ENCODE data around the gene TOP2B.

TOP2B gene

DNA sequence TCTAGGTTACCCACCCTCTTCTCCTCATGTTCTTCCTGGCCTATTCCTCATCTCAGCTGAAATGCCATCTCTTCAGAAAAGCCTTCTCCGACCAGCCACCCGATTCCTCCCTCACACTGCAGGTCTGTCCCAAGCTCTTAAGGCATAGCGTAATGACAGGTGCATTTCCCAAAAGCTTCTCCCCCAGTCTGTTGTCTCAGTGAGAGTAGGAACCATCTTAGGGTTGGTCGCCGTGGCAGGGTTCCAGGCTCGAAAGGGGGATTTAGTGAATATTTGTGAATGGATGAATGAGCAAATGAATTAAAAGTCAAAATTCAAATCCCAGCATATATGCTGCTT is 78.6 kb downstream of the TOP2B start:
- no peak overlapping the region for H3K9ac ChIP-seq
- no peaks in the 10 kb centered on the region for H3K9me3 ChIP-seq
- no peak overlapping the region for H3K4me3 ChIP-seq
- no peaks in the 10 kb centered on the region for H4K20me1 ChIP-seq
- peaks cover 25% of the 10 kb centered on the region for H3K4me1 ChIP-seq
- TF ChIP-seq Cebpa-rat (IDR thresholded peaks at IDR 0.05) = no peak
- no peaks in the 10 kb centered on the region for H3K36me3 ChIP-seq
- no peak overlapping the region for H3K4me2 ChIP-seq
- no peak overlapping the region for H3K27ac ChIP-seq
- H3K27me3 ChIP-seq = no peaks in the 10 kb centered on the region

DNA sequence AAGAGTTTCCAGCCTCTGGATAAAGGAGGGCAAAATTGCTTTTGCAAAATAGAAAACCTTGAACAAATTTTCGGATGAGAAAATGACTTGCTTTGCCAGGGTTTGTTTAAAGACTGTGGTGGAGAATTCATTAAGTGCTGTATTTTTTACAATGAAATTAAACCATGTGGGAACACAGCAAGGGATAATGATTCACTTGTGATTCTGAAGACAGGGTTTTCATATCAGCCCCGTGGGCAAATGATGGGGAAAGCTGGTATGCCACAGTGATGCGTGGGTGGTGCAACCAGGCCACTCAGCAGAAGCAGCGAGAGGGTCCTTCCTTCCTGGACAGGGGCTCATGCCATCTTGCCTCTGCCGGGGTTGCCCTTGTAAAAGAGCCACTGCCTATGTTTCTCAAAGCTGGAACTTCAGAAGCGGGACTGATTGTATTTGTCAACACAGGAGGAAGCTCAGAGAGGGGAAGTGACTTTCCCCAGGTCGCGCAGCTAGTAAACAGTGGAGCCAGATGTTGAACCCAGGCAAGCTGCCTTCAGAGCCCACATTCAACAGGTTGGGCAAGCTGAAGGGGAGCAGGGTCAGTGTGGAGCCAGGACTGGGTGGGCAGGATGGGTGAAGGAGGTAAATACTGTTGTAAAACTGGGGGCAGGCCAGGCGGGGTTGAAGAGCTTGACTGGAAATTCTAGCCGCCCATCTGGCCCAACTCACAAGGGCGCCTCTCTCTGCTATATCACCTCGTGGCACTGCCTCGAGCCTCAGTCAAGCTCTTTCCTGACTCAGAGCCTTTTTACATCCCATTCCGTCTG is 79.1 kb downstream of the TOP2B start:
- Histone ChIP-seq H3K9ac (no peak overlapping the region), H3K27ac (no peak overlapping the region), H3K27me3 (no peaks in the 10 kb centered on the region), H3K9me3 (no peaks in the 10 kb centered on the region), H3K4me1 (peaks cover 25% of the 10 kb centered on the region), H3K4me2 (no peak overlapping the region), H3K4me3 (no peak overlapping the region), H4K20me1 (no peaks in the 10 kb centered on the region), H3K36me3 (no peaks in the 10 kb centered on the region)
- no peak for TF ChIP-seq Cebpa-rat (IDR thresholded peaks at IDR 0.05)

DNA sequence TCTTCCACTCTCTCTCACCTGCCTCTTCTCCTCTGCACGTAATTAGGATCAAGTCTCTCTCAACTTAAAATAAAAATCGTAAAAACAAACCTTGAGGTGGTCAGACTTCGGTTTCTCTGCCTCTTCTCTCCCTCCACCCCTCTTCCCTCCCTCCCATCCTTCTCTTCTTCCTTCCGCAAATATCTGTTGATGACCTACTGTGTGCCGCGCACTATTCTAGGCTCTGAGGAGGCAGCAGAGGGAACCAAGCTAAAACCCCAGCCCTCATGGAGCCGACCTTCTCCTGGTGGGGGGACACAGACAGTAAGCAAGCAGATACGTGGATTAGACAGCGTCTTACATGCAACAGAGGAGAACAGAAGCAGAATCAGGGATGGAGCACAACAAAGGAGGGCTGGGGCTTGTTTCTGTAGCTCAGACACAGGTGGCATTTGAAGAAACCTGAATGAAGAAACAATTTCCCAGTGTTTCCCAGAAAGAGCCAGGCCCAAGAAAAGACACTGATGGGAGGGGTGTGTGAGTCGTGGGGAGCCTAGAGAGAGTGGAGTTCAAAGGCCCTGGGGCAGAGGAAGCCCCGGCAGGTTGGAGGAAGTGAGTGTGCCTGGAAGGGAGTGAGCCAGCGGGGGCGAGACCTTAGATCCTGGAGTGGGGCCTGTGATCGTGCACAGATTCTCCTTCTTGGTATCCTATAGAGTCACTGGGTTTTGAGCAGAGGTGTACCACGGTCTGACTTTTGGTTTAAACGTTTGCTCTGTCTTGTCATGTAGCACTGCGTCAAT is 80.5 kb downstream of the TOP2B start:
- H3K9me3 ChIP-seq = no peaks in the 10 kb centered on the region
- H3K36me3 ChIP-seq = no peaks in the 10 kb centered on the region
- no peaks in the 10 kb centered on the region for H3K27me3 ChIP-seq
- no peak overlapping the region for H3K4me3 ChIP-seq
- no peak for TF ChIP-seq Cebpa-rat (IDR thresholded peaks at IDR 0.05)
- no peak overlapping the region for H3K27ac ChIP-seq
- H3K4me2 ChIP-seq = no peak overlapping the region
- no peaks in the 10 kb centered on the region for H4K20me1 ChIP-seq
- peaks cover 17% of the 10 kb centered on the region for H3K4me1 ChIP-seq
- no peak overlapping the region for H3K9ac ChIP-seq

DNA sequence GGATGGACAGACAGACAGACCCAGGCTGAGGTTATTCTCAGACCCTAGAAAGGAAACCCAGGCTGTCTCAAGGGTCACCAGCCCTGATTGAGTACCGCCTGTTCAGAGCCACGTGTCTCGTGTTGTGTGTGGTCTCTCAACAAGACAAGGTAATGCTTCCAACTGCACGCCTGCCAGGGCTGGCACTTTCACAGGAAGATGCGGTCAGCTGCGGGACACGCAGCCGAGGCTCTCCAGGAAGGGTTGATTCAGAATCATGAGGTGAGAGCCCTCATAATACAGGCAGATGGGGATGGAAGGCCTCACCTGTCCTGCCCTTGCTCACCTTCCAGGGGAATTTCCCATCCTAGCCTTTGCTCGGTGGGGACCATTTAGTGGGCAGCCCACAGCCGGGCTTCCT is 81.4 kb downstream of the TOP2B start:
- Histone ChIP-seq H3K27ac (no peak overlapping the region), H3K4me1 (peaks cover 8% of the 10 kb centered on the region), H3K27me3 (no peaks in the 10 kb centered on the region), H3K9ac (no peak overlapping the region), H3K36me3 (no peaks in the 10 kb centered on the region), H3K9me3 (no peaks in the 10 kb centered on the region), H4K20me1 (no peaks in the 10 kb centered on the region), H3K4me3 (no peak overlapping the region), H3K4me2 (no peak overlapping the region)
- no peak for TF ChIP-seq Cebpa-rat (IDR thresholded peaks at IDR 0.05)

DNA sequence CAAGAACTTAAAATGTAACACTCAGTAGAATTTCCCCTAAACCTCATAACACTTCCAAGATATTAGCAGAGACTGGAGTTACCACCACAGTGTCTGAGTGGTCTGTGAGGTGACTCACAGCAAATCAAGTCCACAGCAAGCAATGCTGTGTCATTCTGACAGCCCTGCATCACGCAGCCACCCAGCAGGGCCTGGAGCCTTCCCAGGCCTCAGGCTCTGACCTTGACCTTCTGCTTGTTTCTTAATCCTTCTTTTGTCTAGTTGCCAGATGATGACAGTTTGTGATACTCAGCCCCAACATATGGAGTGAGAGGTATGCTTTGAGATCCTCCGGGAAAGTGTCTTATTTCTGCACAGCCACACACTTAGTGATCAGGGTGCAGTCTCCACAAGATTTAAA is 82.5 kb downstream of the TOP2B start:
- no peak overlapping the region for H3K4me3 ChIP-seq
- TF ChIP-seq Cebpa-rat (IDR thresholded peaks at IDR 0.05) = no peak
- no peaks in the 10 kb centered on the region for H3K27me3 ChIP-seq
- H3K36me3 ChIP-seq = no peaks in the 10 kb centered on the region
- H3K4me2 ChIP-seq = no peak overlapping the region
- 0 out of 2 replicates have a peak, but pooled peaks cover 7% of the 10 kb centered on the region for H3K4me1 ChIP-seq
- no peak overlapping the region for H3K9ac ChIP-seq
- no peaks in the 10 kb centered on the region for H4K20me1 ChIP-seq
- no peak overlapping the region for H3K27ac ChIP-seq
- no peaks in the 10 kb centered on the region for H3K9me3 ChIP-seq

DNA sequence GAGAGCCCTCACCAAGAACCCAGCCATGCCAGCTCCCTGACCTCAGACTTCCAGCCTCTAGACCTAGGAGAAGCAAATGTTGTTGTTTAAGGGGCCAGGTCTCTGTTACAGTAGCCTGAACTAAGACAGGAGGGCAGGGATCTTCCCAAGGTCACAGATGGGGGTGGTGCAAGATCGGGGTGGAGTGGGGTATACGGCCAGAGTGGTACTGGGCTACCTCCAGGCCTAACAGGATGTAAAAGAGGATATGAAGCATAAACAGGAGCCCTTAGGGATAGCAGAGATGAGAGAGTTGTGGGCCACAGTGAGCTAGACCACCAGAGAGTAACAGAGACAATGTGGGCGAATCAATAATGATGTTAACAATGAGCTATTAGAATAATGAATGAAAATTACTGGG is 82.9 kb downstream of the TOP2B start:
- H3K4me3 ChIP-seq = no peak overlapping the region
- H4K20me1 ChIP-seq = no peaks in the 10 kb centered on the region
- 0 out of 2 replicates have a peak, but pooled peaks cover 7% of the 10 kb centered on the region for H3K4me1 ChIP-seq
- no peak overlapping the region for H3K4me2 ChIP-seq
- no peaks in the 10 kb centered on the region for H3K36me3 ChIP-seq
- H3K27ac ChIP-seq = no peak overlapping the region
- no peak for TF ChIP-seq Cebpa-rat (IDR thresholded peaks at IDR 0.05)
- H3K27me3 ChIP-seq = no peaks in the 10 kb centered on the region
- no peak overlapping the region for H3K9ac ChIP-seq
- no peaks in the 10 kb centered on the region for H3K9me3 ChIP-seq

DNA sequence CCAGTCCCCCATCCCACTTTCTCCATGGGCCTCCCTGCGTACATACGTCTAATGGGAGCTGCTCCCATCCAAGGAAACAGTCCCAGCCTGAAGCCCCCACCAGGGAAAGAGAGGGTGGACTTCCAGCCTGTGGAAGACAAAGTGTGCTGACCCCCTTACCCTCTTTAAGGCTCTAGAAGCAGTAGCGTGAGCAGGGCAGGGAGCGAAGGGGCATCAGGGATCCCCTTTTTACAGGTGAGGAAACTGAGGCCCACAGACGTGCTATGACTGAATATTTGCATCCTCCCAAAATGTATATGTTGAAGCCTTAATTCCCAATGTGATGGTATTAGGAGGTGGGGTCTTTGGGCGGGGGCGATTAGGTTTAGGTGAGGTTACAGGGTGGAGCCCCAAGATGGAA is 83.4 kb downstream of the TOP2B start:
- no peak for TF ChIP-seq Cebpa-rat (IDR thresholded peaks at IDR 0.05)
- Histone ChIP-seq H3K27ac (no peak overlapping the region), H3K9ac (no peak overlapping the region), H3K36me3 (no peaks in the 10 kb centered on the region), H3K4me1 (0 out of 2 replicates have a peak, but pooled peaks cover 7% of the 10 kb centered on the region), H3K9me3 (no peaks in the 10 kb centered on the region), H4K20me1 (no peaks in the 10 kb centered on the region), H3K4me3 (no peak overlapping the region), H3K4me2 (no peak overlapping the region), H3K27me3 (no peaks in the 10 kb centered on the region)

DNA sequence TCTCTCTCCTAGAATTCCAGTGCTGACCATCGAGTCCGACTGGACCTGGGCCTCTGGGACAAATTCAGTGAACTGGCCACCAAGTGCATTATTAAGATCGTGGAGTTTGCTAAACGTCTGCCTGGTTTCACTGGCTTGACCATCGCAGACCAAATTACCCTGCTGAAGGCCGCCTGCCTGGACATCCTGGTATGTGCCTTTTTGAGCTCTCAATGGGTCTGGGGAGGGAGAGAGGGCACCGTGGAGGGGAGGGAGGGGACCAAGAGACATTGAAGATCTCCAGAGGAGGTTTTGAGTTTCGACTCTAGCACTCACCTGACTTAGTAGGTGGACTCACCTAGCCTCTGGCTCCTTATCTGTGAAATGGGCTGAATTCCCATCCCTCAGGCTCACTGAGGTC is 84.2 kb downstream of the TOP2B start:
- Histone ChIP-seq H3K36me3 (no peaks in the 10 kb centered on the region), H4K20me1 (no peaks in the 10 kb centered on the region), H3K4me1 (0 out of 2 replicates have a peak, but pooled peaks cover 7% of the 10 kb centered on the region), H3K9ac (no peak overlapping the region), H3K4me3 (no peak overlapping the region), H3K9me3 (no peaks in the 10 kb centered on the region), H3K4me2 (no peak overlapping the region), H3K27me3 (no peaks in the 10 kb centered on the region), H3K27ac (no peak overlapping the region)
- TF ChIP-seq Cebpa-rat (IDR thresholded peaks at IDR 0.05) = no peak

DNA sequence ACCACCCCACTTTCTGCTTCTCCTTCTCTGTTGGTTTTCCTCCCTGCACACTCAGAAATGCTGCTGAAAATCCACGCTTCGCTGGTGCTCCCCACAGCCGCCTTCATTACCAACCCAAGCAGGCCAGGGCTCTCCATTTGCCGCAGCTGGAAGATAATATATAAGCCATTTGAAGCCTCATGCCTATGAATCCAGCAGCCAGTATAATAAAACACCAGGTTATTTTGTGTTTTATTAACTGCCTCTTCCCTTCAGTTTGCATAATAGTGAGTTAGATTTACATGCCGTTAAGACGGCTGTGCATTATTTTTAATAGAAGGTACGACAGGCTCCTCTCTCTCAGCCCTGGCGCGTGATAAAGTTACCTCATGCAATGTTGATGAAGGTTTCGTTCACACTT is 86.6 kb downstream of the TOP2B start:
- no peaks in the 10 kb centered on the region for H4K20me1 ChIP-seq
- no peak overlapping the region for H3K27ac ChIP-seq
- no peak overlapping the region for H3K9ac ChIP-seq
- H3K9me3 ChIP-seq = no peaks in the 10 kb centered on the region
- no peaks in the 10 kb centered on the region for H3K36me3 ChIP-seq
- H3K4me2 ChIP-seq = no peak overlapping the region
- H3K27me3 ChIP-seq = no peaks in the 10 kb centered on the region
- TF ChIP-seq Cebpa-rat (IDR thresholded peaks at IDR 0.05) = no peak
- H3K4me1 ChIP-seq = peaks cover 17% of the 10 kb centered on the region
- no peak overlapping the region for H3K4me3 ChIP-seq

DNA sequence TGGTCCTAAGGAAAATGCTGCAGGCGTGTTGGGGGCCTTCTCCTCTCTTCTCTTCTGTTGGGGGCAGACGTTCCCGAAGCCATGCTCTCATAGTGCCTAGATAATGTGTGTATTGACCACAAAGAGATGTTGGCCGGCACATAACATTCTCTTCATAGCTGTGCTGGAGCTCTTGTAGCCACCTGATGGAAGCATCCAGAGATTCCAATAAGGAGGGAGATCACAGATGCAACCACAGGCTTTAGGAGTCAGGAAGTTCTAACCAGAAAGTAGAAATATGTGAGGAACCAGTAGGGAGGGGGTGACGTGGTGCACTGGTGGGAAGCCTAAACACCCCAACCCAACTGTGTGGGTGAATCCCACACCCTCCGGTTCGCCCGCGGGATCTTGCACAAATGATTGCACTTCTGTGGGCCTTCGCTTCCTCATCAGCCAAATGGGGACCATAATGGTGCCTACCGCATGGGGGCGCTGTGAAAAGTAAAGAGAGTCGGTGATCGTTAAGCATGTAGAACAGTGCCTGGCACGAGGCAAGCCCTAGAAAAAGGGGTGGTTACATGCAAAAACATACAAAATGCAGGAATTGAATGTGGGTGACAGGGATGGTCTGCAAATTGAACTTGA is 87.8 kb downstream of the TOP2B start:
- no peaks in the 10 kb centered on the region for H4K20me1 ChIP-seq
- no peak overlapping the region for H3K9ac ChIP-seq
- no peak overlapping the region for H3K4me3 ChIP-seq
- no peak overlapping the region for H3K4me2 ChIP-seq
- no peak for TF ChIP-seq Cebpa-rat (IDR thresholded peaks at IDR 0.05)
- no peaks in the 10 kb centered on the region for H3K36me3 ChIP-seq
- H3K27ac ChIP-seq = no peak overlapping the region
- no peaks in the 10 kb centered on the region for H3K27me3 ChIP-seq
- H3K4me1 ChIP-seq = peaks cover 16% of the 10 kb centered on the region
- H3K9me3 ChIP-seq = no peaks in the 10 kb centered on the region
